Gastroesophageal sphincter (tissue), 4 donors: ENCODE results near the gene PACRG. TPM values are rescaled to one million over a fixed set of nuclear protein-coding genes. Genes with fewer than 3 reads are reported as not detected.

Experiments
- ATAC-seq: fragments of 150-250 bp; one replicate; pipeline ENCODE4 v1.9.1; 2016; ENCODE audit warnings: mild to moderate bottlenecking, moderate library complexity
- H3K27ac ChIP-seq, 4 donors: fragments of 200-600 bp; sonication (generic) in 3 of 4; 1 replicate in 3 of 4; 2 replicates in 1 of 4; pipeline ENCODE4 v1.5.1; 2016 to 2019
- H3K27me3 ChIP-seq: fragments of 200-600 bp; sonication (generic); one replicate; pipeline ENCODE4 v1.5.1; 2019
- H3K36me3 ChIP-seq, 2 donors: fragments of 200-600 bp; sonication (generic); one replicate each; pipeline ENCODE4 v1.5.1; 2019; ENCODE audit warnings: control low read depth in 1 of 2
- H3K4me1 ChIP-seq, 3 donors: fragments of 200-600 bp; sonication (generic); 1 replicate in 2 of 3; 2 replicates in 1 of 3; pipeline ENCODE4 v1.5.1; 2016 to 2019; ENCODE audit warnings: control low read depth in 2 of 3
- H3K4me3 ChIP-seq, 2 donors: fragments of 200-600 bp; sonication (generic); one replicate each; pipeline ENCODE4 v1.5.1; 2019; ENCODE audit warnings: mild to moderate bottlenecking in 1 of 2, moderate library complexity in 1 of 2
- H3K9me3 ChIP-seq, 3 donors: fragments of 200-600 bp; sonication (generic); one replicate each; pipeline ENCODE4 v1.5.1; 2017 to 2019; ENCODE audit warnings: control low read depth in 2 of 3
- EP300 ChIP-seq: sonication (generic); formaldehyde crosslinking; IDR thresholded peaks from one replicate; pipeline ENCODE4 v1.6.1; 2017; ENCODE audit warnings: antibody characterized with exemption, mild to moderate bottlenecking
- POLR2A ChIP-seq, 2 donors: fragments of 450-650 bp; IDR thresholded peaks; one replicate each; pipeline ENCODE4 v1.6.1; 2017; ENCODE audit warnings: antibody characterized with exemption in 2 of 2, mild to moderate bottlenecking in 2 of 2, moderate library complexity in 1 of 2
- POLR2AphosphoS5 ChIP-seq: sonication (generic); formaldehyde crosslinking; IDR thresholded peaks from one replicate; pipeline ENCODE4 v1.6.1; 2017; ENCODE audit warnings: antibody characterized with exemption
- WGBS, 2 donors: methylation state at CpG; one replicate each; pipeline ENCODE4 v1.1.5; 2018; ENCODE audit warnings: low coverage in 1 of 2; 5-methylcytosine and 5-hydroxymethylcytosine counted together
- total RNA-seq, 4 donors: library from RNA; depleted of rRNA; stranded (reverse); fragments of >200 nt; gene quantifications; one replicate each; pipeline ENCODE4 v1.1.0, GENCODE V29; 2016
- TF ChIP-seq, protein P1 (sequence below), 4 experiments: fragments of 200-600 bp in 2 of 4; fragments of 450-650 bp in 2 of 4; sonication (generic) in 1 of 4; IDR thresholded peaks; one replicate each; pipeline ENCODE4 v1.5.1; 2017 to 2019; ENCODE audit warnings: antibody characterized with exemption in 4 of 4, mild to moderate bottlenecking in 2 of 4, moderate library complexity in 2 of 4

The PACRG gene
- total RNA-seq, 4 donors from 2014 or later = 1.0 to 7.0 TPM; not detected in 2

DNA sequence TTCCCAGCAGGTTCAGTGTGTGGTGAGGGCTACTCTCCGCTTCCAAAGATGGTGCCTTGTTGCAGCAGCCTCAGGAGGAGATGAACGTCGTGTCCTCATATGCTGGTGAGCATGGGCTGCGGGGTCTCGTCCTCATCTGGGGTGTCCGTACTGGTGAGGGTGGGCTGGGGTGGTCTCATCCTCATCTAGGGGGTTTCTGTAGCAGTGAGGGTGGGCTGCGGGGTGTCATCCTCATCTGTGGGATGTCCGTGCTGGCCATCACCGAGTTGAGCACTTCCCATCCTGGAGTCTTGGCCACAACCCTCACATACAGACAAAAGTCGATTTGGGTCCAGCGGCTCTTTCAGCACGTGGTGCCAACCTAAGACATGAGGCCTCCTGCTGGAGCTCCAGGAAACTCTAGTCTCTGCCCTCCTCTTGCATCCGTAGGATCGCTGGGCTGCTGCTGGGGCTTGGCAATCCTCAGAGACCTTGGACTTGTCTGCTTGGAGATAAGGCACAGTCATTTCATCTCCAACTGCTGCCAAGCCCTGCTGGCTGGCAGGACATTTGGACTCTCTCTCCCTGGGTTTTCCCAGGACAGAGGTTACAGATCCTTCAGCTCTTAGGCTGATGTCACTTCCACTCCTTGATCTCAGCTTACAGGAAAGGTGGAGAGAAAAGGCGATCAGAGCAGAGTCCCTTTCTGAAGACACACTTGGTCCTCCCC is 160.4 kb downstream of the PACRG start:
- ATAC-seq = no peak
- no peak for TF ChIP-seq POLR2AphosphoS5
- TF ChIP-seq, protein P1, sequence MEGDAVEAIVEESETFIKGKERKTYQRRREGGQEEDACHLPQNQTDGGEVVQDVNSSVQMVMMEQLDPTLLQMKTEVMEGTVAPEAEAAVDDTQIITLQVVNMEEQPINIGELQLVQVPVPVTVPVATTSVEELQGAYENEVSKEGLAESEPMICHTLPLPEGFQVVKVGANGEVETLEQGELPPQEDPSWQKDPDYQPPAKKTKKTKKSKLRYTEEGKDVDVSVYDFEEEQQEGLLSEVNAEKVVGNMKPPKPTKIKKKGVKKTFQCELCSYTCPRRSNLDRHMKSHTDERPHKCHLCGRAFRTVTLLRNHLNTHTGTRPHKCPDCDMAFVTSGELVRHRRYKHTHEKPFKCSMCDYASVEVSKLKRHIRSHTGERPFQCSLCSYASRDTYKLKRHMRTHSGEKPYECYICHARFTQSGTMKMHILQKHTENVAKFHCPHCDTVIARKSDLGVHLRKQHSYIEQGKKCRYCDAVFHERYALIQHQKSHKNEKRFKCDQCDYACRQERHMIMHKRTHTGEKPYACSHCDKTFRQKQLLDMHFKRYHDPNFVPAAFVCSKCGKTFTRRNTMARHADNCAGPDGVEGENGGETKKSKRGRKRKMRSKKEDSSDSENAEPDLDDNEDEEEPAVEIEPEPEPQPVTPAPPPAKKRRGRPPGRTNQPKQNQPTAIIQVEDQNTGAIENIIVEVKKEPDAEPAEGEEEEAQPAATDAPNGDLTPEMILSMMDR (IDR thresholded peaks at IDR 0.05) = no peak
- TF ChIP-seq POLR2A (IDR thresholded peaks at IDR 0.05) = no peak
- no peak for TF ChIP-seq EP300
- H3K27me3 ChIP-seq = no peaks in the 10 kb centered on the region

DNA sequence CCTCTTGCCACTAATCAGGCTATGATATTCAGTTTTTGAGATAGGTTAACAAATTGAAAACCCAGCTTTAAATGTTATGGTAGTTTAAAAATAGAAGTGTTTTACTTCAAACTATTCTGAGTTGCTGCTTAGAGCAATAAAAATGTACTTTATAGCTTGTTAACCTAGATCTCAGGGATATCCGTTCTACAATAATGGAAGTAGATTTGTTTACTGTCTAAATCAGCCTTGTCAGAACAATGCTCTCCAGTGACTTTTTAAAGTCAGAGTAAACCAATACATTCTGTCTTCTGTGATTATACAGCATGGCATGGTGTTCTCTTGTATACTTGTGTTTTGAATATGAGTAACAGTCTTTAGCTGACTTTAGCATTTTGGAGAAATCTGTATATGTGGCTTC is 161.5 kb downstream of the PACRG start:
- no peak for ATAC-seq
- Histone ChIP-seq H3K4me3 (no peak overlapping the region), H3K27ac (no peak overlapping the region), H3K9me3 (no peaks in the 10 kb centered on the region), H3K27me3 (no peaks in the 10 kb centered on the region), H3K36me3 (no peaks in the 10 kb centered on the region), H3K4me1 (no peaks in the 10 kb centered on the region)
- TF ChIP-seq POLR2A (IDR thresholded peaks at IDR 0.05) = no peak
- no peak for TF ChIP-seq POLR2AphosphoS5
- TF ChIP-seq, protein P1 (IDR thresholded peaks at IDR 0.05) = no peak
- TF ChIP-seq EP300 = no peak
- 0 to 29% methylated on average over 1 of the region's 1 CpG for WGBS, 2 donors

More for the DNA sequence above, 160.4 kb downstream of the PACRG start:
- no peak overlapping the region for H3K4me3 ChIP-seq
- H3K36me3 ChIP-seq = no peaks in the 10 kb centered on the region
- H3K9me3 ChIP-seq = no peaks in the 10 kb centered on the region
- 100% methylated on average over 2 of the region's 15 CpGs for WGBS, 2 donors
- no peak overlapping the region for H3K27ac ChIP-seq
- H3K4me1 ChIP-seq = no peaks in the 10 kb centered on the region

DNA sequence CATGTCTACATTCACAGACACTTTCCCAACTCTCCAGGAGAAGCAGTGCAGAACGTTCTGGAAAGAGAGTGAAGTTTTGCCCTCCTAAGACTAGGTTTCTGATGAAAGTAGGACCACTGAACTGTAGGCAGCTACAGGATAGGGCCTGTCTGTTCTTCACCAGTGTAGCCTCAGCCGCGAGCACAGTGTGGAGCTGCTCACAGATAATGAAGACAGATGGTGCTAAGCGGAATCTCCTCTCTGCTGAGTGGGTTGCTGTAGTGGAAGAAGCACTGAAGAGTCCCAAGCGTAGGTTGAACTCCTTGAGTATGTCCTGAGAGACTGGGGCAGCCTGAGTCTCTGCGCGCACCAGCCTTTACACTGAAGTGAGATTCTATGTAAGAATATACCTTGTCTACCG is 170.2 kb downstream of the PACRG start:
- ATAC-seq = no peak
- Histone ChIP-seq H3K4me1 (no peaks in the 10 kb centered on the region), H3K9me3 (no peaks in the 10 kb centered on the region), H3K27ac (no peak overlapping the region), H3K36me3 (no peaks in the 10 kb centered on the region), H3K4me3 (no peak overlapping the region), H3K27me3 (no peaks in the 10 kb centered on the region)
- TF ChIP-seq EP300 (no peak), POLR2A (IDR thresholded peaks at IDR 0.05) (no peak), POLR2AphosphoS5 (no peak)
- TF ChIP-seq, protein P1 (IDR thresholded peaks at IDR 0.05) = no peak
- WGBS, 2 donors = 52 to 83% methylated on average over 4 of the region's 8 CpGs

DNA sequence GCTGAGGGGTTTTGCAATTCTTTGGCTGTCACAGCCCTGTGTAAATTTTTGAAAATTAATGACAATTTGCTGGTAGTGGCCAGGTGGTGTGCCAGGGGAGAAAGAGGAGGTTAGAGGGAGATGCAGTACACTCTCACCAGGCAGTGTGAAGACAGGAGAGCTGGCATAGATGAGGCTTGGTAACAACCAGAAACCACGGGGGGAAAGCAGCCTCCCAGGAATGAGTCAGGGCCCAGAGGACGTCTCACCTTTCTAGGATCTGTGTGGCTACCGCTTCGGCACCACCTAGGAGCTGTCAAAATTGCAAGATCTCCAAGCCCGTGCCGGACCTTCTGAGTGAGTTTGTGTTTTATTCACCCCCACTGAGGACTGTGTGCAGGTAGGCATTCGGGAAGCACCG is 171.4 kb downstream of the PACRG start:
- ATAC-seq = no peak
- no peaks in the 10 kb centered on the region for H3K36me3 ChIP-seq
- H3K27ac ChIP-seq = no peak overlapping the region
- WGBS, 2 donors = 58 to 62% methylated on average over 5 to 7 of the region's 8 CpGs
- TF ChIP-seq, protein P1 (IDR thresholded peaks at IDR 0.05) = no peak
- TF ChIP-seq POLR2A (IDR thresholded peaks at IDR 0.05) (no peak), EP300 (no peak), POLR2AphosphoS5 (no peak)
- no peaks in the 10 kb centered on the region for H3K4me1 ChIP-seq
- H3K27me3 ChIP-seq = no peaks in the 10 kb centered on the region
- H3K4me3 ChIP-seq = no peak overlapping the region
- no peaks in the 10 kb centered on the region for H3K9me3 ChIP-seq

DNA sequence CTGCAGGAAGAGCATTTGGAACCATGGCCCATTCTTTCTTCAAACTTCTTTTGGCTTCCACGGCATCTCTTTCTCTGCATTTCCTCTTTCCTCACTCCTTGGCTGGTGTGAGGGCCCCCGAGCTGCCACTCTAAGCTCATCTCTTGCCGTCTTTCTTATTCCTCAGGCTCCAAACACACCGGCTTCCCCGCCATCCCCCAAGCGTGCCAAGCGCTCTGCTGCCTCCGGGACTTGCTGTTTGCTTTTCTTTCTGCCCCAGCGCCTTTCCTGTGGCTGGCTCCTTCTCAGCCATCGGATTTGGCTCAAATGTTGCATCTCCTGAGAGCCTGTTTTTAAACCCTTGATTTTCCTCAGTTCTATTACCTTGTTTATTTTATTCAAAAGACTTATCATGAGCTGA is 172.7 kb downstream of the PACRG start:
- H3K36me3 ChIP-seq = no peaks in the 10 kb centered on the region
- 89 to 96% methylated on average over 4 to 10 of the region's 10 CpGs for WGBS, 2 donors
- TF ChIP-seq POLR2AphosphoS5 (no peak), EP300 (no peak), POLR2A (IDR thresholded peaks at IDR 0.05) (no peak)
- TF ChIP-seq, protein P1 (IDR thresholded peaks at IDR 0.05) = no peak
- H3K27me3 ChIP-seq = no peaks in the 10 kb centered on the region
- no peak for ATAC-seq
- H3K27ac ChIP-seq = no peak overlapping the region
- H3K4me1 ChIP-seq = no peaks in the 10 kb centered on the region
- no peaks in the 10 kb centered on the region for H3K9me3 ChIP-seq
- no peak overlapping the region for H3K4me3 ChIP-seq
